Kasumi-1 (cell line): ENCODE measurements around the gene MT1F.

Experiments used
- DNase-seq, 2 experiments: peaks; one replicate each; lab custom pipeline; 2025; lab: John Stamatoyannopoulos, UW

MT1F gene

GRCh38 chr16:56625943-56626654, 31.7 kb upstream of the MT1F start:
- no peak for DNase-seq

GRCh38 chr16:56626685-56627084, 31.1 kb upstream of the MT1F start:
- no peak for DNase-seq

- no peak for DNase-seq
These were observed 29.0 kb upstream of the MT1F start for GRCh38 chr16:56628486-56629350.

- no peak for DNase-seq
These were observed 28.2 kb upstream of the MT1F start for GRCh38 chr16:56629531-56629930.

- no peak for DNase-seq
These were observed 27.6 kb upstream of the MT1F start for GRCh38 chr16:56630134-56630533.

GRCh38 chr16:56631197-56631596, 26.6 kb upstream of the MT1F start:
- no peak for DNase-seq

GRCh38 chr16:56631832-56632155, 26.0 kb upstream of the MT1F start:
- DNase-seq: no peak

GRCh38 chr16:56632156-56632847, 25.5 kb upstream of the MT1F start, which contains the start of gene MT1M:
Gene MT1M (plus strand): TSS chr16:56632659. CDS start chr16:56632732, 73 bp downstream.
- no peak for DNase-seq

- DNase-seq: no peak
These were observed 24.9 kb upstream of the MT1F start for GRCh38 chr16:56632848-56633365.

- no peak for DNase-seq
These were observed 24.2 kb upstream of the MT1F start for GRCh38 chr16:56633535-56633934.

GRCh38 chr16:56634715-56635440, 22.9 kb upstream of the MT1F start:
- DNase-seq: no peak

GRCh38 chr16:56635441-56635967, 22.3 kb upstream of the MT1F start:
- no peak for DNase-seq

GRCh38 chr16:56636616-56637413, 20.9 kb upstream of the MT1F start:
- no peak for DNase-seq

- DNase-seq: no peak
These were observed 19.7 kb upstream of the MT1F start, which contains the start of gene MT1A for GRCh38 chr16:56637814-56638750. Gene MT1A (plus strand): TSS chr16:56638666. CDS start chr16:56638739, 73 bp downstream.

- DNase-seq: no peak
These were observed 18.7 kb upstream of the MT1F start for GRCh38 chr16:56639045-56639444.

GRCh38 chr16:56640076-56640475, 17.7 kb upstream of the MT1F start:
- DNase-seq: no peak

- DNase-seq: no peak
These were observed 16.6 kb upstream of the MT1F start for GRCh38 chr16:56641166-56641565.

GRCh38 chr16:56643080-56643778, 14.5 kb upstream of the MT1F start:
- no peak for DNase-seq

GRCh38 chr16:56643833-56644232, 13.9 kb upstream of the MT1F start:
- no peak for DNase-seq
